GM23248 (cell line): Measurements from ENCODE around the gene PI4KA. TPM values are rescaled to one million over a fixed set of nuclear protein-coding genes. Genes with fewer than 3 reads are reported as not detected.
"Not testable (repeated sequence)": the region's sequence is repeated elsewhere in the genome, so short reads cannot be mapped to it uniquely, and the experiment has no call there.

Source experiments
- DNase-seq: peaks from one replicate; pipeline ENCODE4 v3.0.0-alpha.2; 2015
- H2AFZ ChIP-seq: fragments of 200-600 bp; sonication (generic); 2 replicates; pipeline ENCODE4 v1.6.1; 2016; ENCODE audit warnings: antibody characterized with exemption
- H3F3A ChIP-seq: fragments of 200-600 bp; sonication (generic); 2 replicates; pipeline ENCODE4 v1.6.1; 2016; ENCODE audit warnings: mild to moderate bottlenecking, antibody characterized with exemption, mixed run types; ENCODE audit not compliant: insufficient read depth
- H3K27ac ChIP-seq: fragments of 200-600 bp; sonication (generic); 2 replicates; pipeline ENCODE4 v1.5.1; 2016; ENCODE audit warnings: mild to moderate bottlenecking
- H3K27me3 ChIP-seq: fragments of 200-600 bp; sonication (generic); replicated peaks from 2 replicates; pipeline ENCODE4 v1.6.1; 2016; ENCODE audit warnings: mild to moderate bottlenecking; ENCODE audit not compliant: insufficient read depth
- H3K36me3 ChIP-seq: fragments of 200-600 bp; sonication (generic); 2 replicates; pipeline ENCODE4 v1.6.1; 2016; ENCODE audit warnings: low read depth, mild to moderate bottlenecking
- H3K4me1 ChIP-seq: fragments of 200-600 bp; sonication (generic); 2 replicates; pipeline ENCODE4 v1.6.1; 2016; ENCODE audit warnings: mild to moderate bottlenecking; ENCODE audit not compliant: insufficient read depth
- H3K4me2 ChIP-seq: fragments of 200-600 bp; sonication (generic); one replicate; pipeline ENCODE4 v1.6.1; 2016; ENCODE audit warnings: mild to moderate bottlenecking; ENCODE audit not compliant: unreplicated experiment
- H3K4me3 ChIP-seq: fragments of 200-600 bp; sonication (generic); 2 replicates; pipeline ENCODE4 v1.5.1; 2016; ENCODE audit warnings: mild to moderate bottlenecking
- H3K79me2 ChIP-seq: fragments of 200-600 bp; sonication (generic); 2 replicates; pipeline ENCODE4 v1.6.1; 2016; ENCODE audit warnings: mild to moderate bottlenecking; ENCODE audit not compliant: insufficient read depth
- H3K9ac ChIP-seq: fragments of 200-600 bp; sonication (generic); 2 replicates; pipeline ENCODE4 v1.6.1; 2016; ENCODE audit warnings: mild to moderate bottlenecking
- H3K9me2 ChIP-seq: fragments of 200-600 bp; sonication (generic); 2 replicates; pipeline ENCODE4 v1.6.1; 2016; ENCODE audit warnings: mixed run types, mild to moderate bottlenecking, moderate library complexity; ENCODE audit not compliant: insufficient read depth
- H3K9me3 ChIP-seq: fragments of 200-600 bp; sonication (generic); one replicate; pipeline ENCODE4 v1.6.1; 2017; ENCODE audit warnings: low read depth
- H4K20me1 ChIP-seq: fragments of 200-600 bp; sonication (generic); 2 replicates; pipeline ENCODE4 v1.6.0; 2016; ENCODE audit not compliant: insufficient read depth
- EZH2 ChIP-seq: fragments of 200-600 bp; sonication (generic); IDR thresholded peaks from 2 replicates; pipeline ENCODE4 v1.6.1; 2018; ENCODE audit warnings: antibody characterized with exemption, mild to moderate bottlenecking; ENCODE audit not compliant: insufficient read depth, poor library complexity, severe bottlenecking
- EZH2phosphoT487 ChIP-seq: fragments of 200-600 bp; sonication (generic); IDR thresholded peaks from 2 replicates; pipeline ENCODE4 v1.6.1; 2018; ENCODE audit warnings: antibody characterized with exemption, moderate library complexity, mild to moderate bottlenecking, low read depth; ENCODE audit not compliant: insufficient read depth
- WGBS, 2 experiments: methylation state at CpG; one replicate each; pipeline ENCODE4 v1.1.6; 2015 to 2017; ENCODE audit warnings: low lambda C conversion rate in 2 of 2, low coverage in 1 of 2; ENCODE audit errors: missing lambda C conversion rate in 2 of 2; 5-methylcytosine and 5-hydroxymethylcytosine counted together
- in situ Hi-C: fragments of 300-500 bp; cut with MboI; formaldehyde crosslinking; loops from 2 replicates; pipeline ENCODE4 v1.15.0; 2020
- polyA plus RNA-seq: library from polyadenylated mRNA; unstranded; fragments of >200 nt; fragmentation: Nextera tagmentation; extraction: Ambion mirVana; gene quantifications from 2 replicates; pipeline ENCODE4 v1.2.1, GENCODE V29; 2016
- total RNA-seq: library from RNA; depleted of rRNA; stranded (reverse); fragments of >200 nt; shearing (Covaris generic); gene quantifications from 2 replicates; pipeline ENCODE4 v1.2.3, GENCODE V29; 2014

Gene PI4KA
- total and polyA plus RNA-seq, 2 experiments from 2014 or later: 31.1 to 34.5 TPM

DNA sequence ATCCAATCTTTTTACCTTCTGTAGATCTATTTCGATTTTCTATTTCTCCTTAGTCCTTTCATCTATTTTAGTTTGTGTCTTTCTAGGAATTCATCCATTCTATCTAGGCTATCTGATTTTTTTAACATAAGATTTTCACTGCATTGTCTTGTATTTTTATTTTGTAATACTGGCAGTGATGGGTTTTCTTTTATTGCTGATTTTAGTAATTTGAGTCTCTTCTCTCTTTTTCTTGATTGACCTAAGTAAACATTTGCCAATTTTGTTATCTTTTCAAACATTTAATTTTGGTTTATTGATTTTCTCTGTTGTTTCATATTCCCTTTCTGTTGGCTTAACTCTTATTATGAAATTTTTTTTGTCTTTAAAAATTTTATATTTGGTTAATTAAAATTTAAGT lies 192.1 kb downstream of the PI4KA start:
- 61 to 70% methylated on average over 1 of the region's 1 CpG for WGBS, 2 experiments
- TF ChIP-seq EZH2phosphoT487 (no peak), EZH2 (no peak)

DNA sequence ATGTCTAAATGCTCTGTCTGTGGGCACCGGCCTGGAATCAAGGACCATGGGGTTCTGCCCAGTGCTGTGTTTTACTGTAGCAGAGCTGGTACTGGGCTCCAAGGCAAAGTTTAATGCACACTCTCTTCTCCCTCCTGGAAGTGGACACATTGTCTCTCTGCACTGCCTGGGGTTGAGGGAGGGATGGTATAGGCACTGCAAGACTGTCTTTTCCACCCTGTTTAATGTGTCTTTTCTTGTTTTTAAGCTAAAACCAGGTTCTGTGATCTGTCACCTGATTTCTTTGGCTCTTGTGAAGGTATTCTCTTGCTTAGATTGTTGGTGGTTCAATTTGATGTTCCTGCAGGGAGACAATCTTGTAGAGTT lies 194.0 kb downstream of the PI4KA start:
- Histone ChIP-seq H3K27me3 (peaks cover 27% of the 10 kb centered on the region), H3K36me3 (no peaks in the 10 kb centered on the region), H4K20me1 (no peaks in the 10 kb centered on the region), H3K4me2 (no peak overlapping the region), H3K4me3 (no peak overlapping the region), H3K9me2 (no peaks in the 10 kb centered on the region), H3K9ac (no peak overlapping the region), H3K9me3 (no peaks in the 10 kb centered on the region), H3K4me1 (no peaks in the 10 kb centered on the region), H3K79me2 (no peaks in the 10 kb centered on the region), H2AFZ (no peak overlapping the region), H3K27ac (no peak overlapping the region), H3F3A (no peaks in the 10 kb centered on the region)
- 78 to 92% methylated on average over 1 of the region's 1 CpG for WGBS, 2 experiments
- TF ChIP-seq EZH2 (no peak), EZH2phosphoT487 (no peak)
- in situ Hi-C loops: no loop called here
- no peak for DNase-seq

More for the DNA sequence above, 192.1 kb downstream of the PI4KA start:
- Histone ChIP-seq H3K4me1 (no peaks in the 10 kb centered on the region), H3K9ac (no peak overlapping the region), H3K27ac (no peak overlapping the region), H3K9me3 (no peaks in the 10 kb centered on the region), H3K27me3 (peaks cover 15% of the 10 kb centered on the region), H3K9me2 (no peaks in the 10 kb centered on the region), H4K20me1 (no peaks in the 10 kb centered on the region), H2AFZ (no peak overlapping the region), H3K4me2 (no peak overlapping the region), H3K36me3 (no peaks in the 10 kb centered on the region), H3K79me2 (no peaks in the 10 kb centered on the region), H3F3A (no peaks in the 10 kb centered on the region), H3K4me3 (no peak overlapping the region)
- in situ Hi-C loops: no loop called here
- no peak for DNase-seq

DNA sequence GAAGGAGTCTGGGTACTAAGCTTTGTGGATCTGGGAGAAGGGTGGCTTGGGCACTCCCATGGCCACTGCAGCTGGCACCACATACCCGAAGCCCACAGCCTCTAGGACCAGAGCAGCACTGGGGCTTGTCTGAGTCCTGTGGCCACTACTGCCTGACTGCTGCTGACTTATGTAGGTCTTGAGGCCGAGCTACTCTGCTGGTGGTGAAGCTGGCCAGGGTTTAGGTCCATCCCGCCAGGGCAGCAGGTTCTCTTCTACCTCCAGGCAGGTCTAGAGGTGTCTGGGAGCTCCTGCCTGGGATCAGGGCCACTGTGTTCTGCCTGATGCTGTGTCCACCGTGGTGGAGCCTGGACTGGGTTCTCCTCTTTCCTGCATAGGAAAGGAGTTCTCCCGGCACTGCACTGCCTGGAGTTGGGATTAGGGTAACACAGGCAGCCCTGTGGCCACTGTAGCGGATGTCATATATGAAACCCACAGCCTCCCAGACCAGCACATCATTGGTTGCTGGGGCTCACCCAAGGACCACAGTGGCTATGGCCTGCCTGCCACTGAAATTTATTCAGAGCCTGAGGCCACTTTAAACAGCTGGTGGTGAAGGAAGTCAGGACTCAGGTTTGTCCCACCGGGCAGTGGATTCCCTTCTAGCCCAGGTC lies 194.5 kb downstream of the PI4KA start:
- in situ Hi-C loops: no loop called here
- Histone ChIP-seq H4K20me1 (no peaks in the 10 kb centered on the region), H3F3A (no peaks in the 10 kb centered on the region), H3K4me2 (no peak overlapping the region), H3K9me2 (no peaks in the 10 kb centered on the region), H3K36me3 (no peaks in the 10 kb centered on the region), H3K4me3 (no peak overlapping the region), H3K27ac (no peak overlapping the region), H3K9me3 (no peaks in the 10 kb centered on the region), H3K9ac (no peak overlapping the region), H3K27me3 (peaks cover 33% of the 10 kb centered on the region), H3K79me2 (no peaks in the 10 kb centered on the region), H2AFZ (no peak overlapping the region), H3K4me1 (no peaks in the 10 kb centered on the region)
- WGBS, 2 experiments: 62 to 64% methylated on average over 7 of the region's 7 CpGs
- no peak for TF ChIP-seq EZH2phosphoT487
- no peak for TF ChIP-seq EZH2
- no peak for DNase-seq

DNA sequence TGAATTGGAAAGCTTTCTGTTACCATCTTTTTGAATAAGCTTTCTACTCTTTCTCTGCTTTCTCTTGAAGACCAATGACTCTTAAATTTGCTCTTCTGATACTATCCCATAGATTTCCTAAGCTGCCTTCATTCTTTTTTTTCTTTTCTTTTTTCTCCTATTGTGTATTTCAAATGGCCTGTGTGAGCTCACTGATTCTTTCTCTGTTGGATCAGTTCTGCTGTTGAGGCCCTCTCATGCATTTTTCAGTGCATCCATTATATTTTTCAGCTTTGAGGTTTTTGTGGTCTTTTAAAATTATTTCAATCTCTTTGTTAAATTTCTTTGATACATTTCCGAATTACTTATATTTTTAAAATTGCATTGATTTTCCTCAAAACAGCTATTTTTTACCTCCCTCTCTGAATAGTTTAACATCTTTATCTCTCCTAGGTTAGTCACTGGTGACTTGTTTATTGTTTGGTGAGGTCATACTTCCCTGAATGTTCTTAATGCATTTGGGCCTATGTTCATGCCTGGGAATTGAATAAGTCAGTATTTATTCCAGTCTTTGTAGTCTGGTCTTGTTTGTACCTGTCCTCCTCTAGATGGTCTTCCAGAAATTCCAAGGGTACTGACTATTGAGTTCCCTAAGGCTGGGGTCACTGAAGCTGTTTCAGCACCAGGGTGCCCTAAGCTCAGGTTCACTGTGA lies 195.3 kb downstream of the PI4KA start:
- no peaks in the 10 kb centered on the region for H3K36me3 ChIP-seq
- peak; percentile 20 for DNase-seq
- TF ChIP-seq EZH2: no peak
- TF ChIP-seq EZH2phosphoT487: no peak
- no peak overlapping the region for H3K4me2 ChIP-seq
- no peak overlapping the region for H2AFZ ChIP-seq
- in situ Hi-C loops: no loop called here
- H3K27ac ChIP-seq: no peak overlapping the region
- WGBS, 2 experiments: 78 to 85% methylated on average over 1 of the region's 1 CpG
- no peak overlapping the region for H3K9ac ChIP-seq
- H3K4me3 ChIP-seq: no peak overlapping the region
- no peaks in the 10 kb centered on the region for H3K9me3 ChIP-seq
- no peaks in the 10 kb centered on the region for H3K79me2 ChIP-seq
- H3F3A ChIP-seq: no peaks in the 10 kb centered on the region
- no peaks in the 10 kb centered on the region for H3K4me1 ChIP-seq
- peaks cover 40% of the 10 kb centered on the region for H3K27me3 ChIP-seq
- H4K20me1 ChIP-seq: no peaks in the 10 kb centered on the region
- no peaks in the 10 kb centered on the region for H3K9me2 ChIP-seq

DNA sequence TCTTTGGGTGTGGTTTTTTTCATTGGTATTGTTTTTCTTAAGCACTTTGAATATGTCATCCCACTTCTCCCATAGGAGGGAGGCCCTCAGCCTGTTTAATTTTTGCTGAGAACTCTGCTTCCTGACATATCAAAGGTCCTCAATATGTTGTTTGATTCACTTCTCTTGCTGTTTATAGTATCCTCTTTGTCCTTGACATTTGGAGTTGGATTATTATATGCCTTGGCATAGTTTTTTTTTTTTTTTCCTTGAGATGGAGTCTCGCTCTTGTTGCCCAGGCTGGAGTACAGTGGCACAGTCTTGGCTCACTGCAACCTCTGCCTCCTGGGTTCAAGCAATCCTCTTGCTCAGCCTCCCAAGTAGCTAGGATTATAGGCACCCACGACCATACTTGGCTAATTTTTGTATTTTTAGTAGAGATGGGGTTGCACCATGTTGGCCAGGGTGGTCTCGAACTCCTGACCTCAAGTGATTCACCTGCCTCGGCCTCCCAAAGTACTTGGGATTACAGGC lies 196.0 kb downstream of the PI4KA start:
- H3K79me2 ChIP-seq, H2AFZ ChIP-seq, H3K4me3 ChIP-seq, in situ Hi-C loops, H3K9me3 ChIP-seq, DNase-seq, H3K4me2 ChIP-seq, H3F3A ChIP-seq, H3K9me2 ChIP-seq, H3K9ac ChIP-seq, H3K27ac ChIP-seq, H4K20me1 ChIP-seq, H3K4me1 ChIP-seq, H3K36me3 ChIP-seq: not testable (repeated sequence)
- 34 to 50% methylated on average over 4 of the region's 4 CpGs for WGBS, 2 experiments
- H3K27me3 ChIP-seq: peaks cover 47% of the 10 kb centered on the region
